ENCODE data around the gene CRADD. TPM values are rescaled to one million over a fixed set of nuclear protein-coding genes. Genes with fewer than 3 reads are reported as not detected.
"Not testable (repeated sequence)": the region's sequence is repeated elsewhere in the genome, so short reads cannot be mapped to it uniquely, and the experiment has no call there.

CRADD gene
- total RNA-seq, 4 donors from 2014 or later, result 11.8 to 49.5 (median 31.4) TPM

- no peaks in the 10 kb centered on the region for H3K9me3 ChIP-seq
- TF ChIP-seq POLR2A (IDR thresholded peaks at IDR 0.05) (no peak), POLR2AphosphoS5 (IDR thresholded peaks at IDR 0.05) (no peak), EP300 (IDR thresholded peaks at IDR 0.05) (no peak), CTCF (IDR thresholded peaks at IDR 0.05) (no peak)
- no peaks in the 10 kb centered on the region for H3K36me3 ChIP-seq
- H3K4me1 ChIP-seq, result peaks cover 0 to 21% (median 0%) of the 10 kb centered on the region in 3 donors
- 81 to 100% methylated on average over 5 to 6 of the region's 6 CpGs for WGBS, 2 donors (ENCODE audit: low coverage in 1 of 2)
- H3K4me3 ChIP-seq, result no peak overlapping the region
- H3K27ac ChIP-seq, result no peak overlapping the region
- no peaks in the 10 kb centered on the region for H3K27me3 ChIP-seq
- no peak for ATAC-seq
Observed at GRCh38 chr12:93751864-93752610, 74.9 kb downstream of the CRADD start.

GRCh38 chr12:93753285-93753684 is 76.1 kb downstream of the CRADD start:
- ATAC-seq, result no peak
- no peak for TF ChIP-seq CTCF (IDR thresholded peaks at IDR 0.05)
- TF ChIP-seq POLR2AphosphoS5 (IDR thresholded peaks at IDR 0.05), result no peak
- TF ChIP-seq EP300 (IDR thresholded peaks at IDR 0.05), result no peak
- TF ChIP-seq POLR2A (IDR thresholded peaks at IDR 0.05), result no peak
- Histone ChIP-seq H3K4me1 (peaks cover 0 to 25% (median 0%) of the 10 kb centered on the region in 3 donors), H3K4me3 (no peak overlapping the region), H3K9me3 (no peaks in the 10 kb centered on the region), H3K27ac (no peak overlapping the region), H3K36me3 (no peaks in the 10 kb centered on the region), H3K27me3 (no peaks in the 10 kb centered on the region)
- WGBS, 2 donors (ENCODE audit: low coverage in 1 of 2), result 96 to 100% methylated on average over 1 to 3 of the region's 3 CpGs

GRCh38 chr12:93753838-93754429 is 76.8 kb downstream of the CRADD start:
- H3K4me3 ChIP-seq, result no peak overlapping the region
- TF ChIP-seq CTCF (IDR thresholded peaks at IDR 0.05), result no peak
- TF ChIP-seq EP300 (IDR thresholded peaks at IDR 0.05), result no peak
- TF ChIP-seq POLR2A (IDR thresholded peaks at IDR 0.05), result no peak
- H3K27me3 ChIP-seq, result no peaks in the 10 kb centered on the region
- H3K27ac ChIP-seq, result no peak overlapping the region
- no peaks in the 10 kb centered on the region for H3K9me3 ChIP-seq
- ATAC-seq, result no peak
- 93 to 100% methylated on average over 3 of the region's 3 CpGs for WGBS, 2 donors (ENCODE audit: low coverage in 1 of 2)
- no peaks in the 10 kb centered on the region for H3K36me3 ChIP-seq
- peaks cover 0 to 24% (median 2%) of the 10 kb centered on the region in 3 donors for H3K4me1 ChIP-seq

GRCh38 chr12:93754859-93755258 is 77.7 kb downstream of the CRADD start:
- H3K4me3 ChIP-seq, ATAC-seq, H3K36me3 ChIP-seq, H3K9me3 ChIP-seq, H3K27me3 ChIP-seq, H3K27ac ChIP-seq: not testable (repeated sequence)
- peaks cover 0 to 24% (median 11%) of the 10 kb centered on the region in 3 donors for H3K4me1 ChIP-seq

- H3K27me3 ChIP-seq, result no peaks in the 10 kb centered on the region
- no peak overlapping the region for H3K27ac ChIP-seq
- H3K4me1 ChIP-seq, result peaks cover 0 to 29% (median 11%) of the 10 kb centered on the region in 3 donors
- no peak for ATAC-seq
- H3K9me3 ChIP-seq, result no peaks in the 10 kb centered on the region
- TF ChIP-seq CTCF (IDR thresholded peaks at IDR 0.05) (no peak), POLR2A (IDR thresholded peaks at IDR 0.05) (no peak), EP300 (IDR thresholded peaks at IDR 0.05) (no peak), POLR2AphosphoS5 (IDR thresholded peaks at IDR 0.05) (no peak)
- H3K36me3 ChIP-seq, result no peaks in the 10 kb centered on the region
- WGBS, 2 donors (ENCODE audit: low coverage in 1 of 2), result 91 to 95% methylated on average over 2 of the region's 2 CpGs
- H3K4me3 ChIP-seq, result no peak overlapping the region
Observed at GRCh38 chr12:93756288-93756687, 79.1 kb downstream of the CRADD start.
